Neural cell (in vitro differentiated cells): ENCODE data around the gene KIF23. TPM values are rescaled to one million over a fixed set of nuclear protein-coding genes. Genes with fewer than 3 reads are reported as not detected.

Source experiments
- H2AFZ ChIP-seq: fragments of 200-600, 300-800 bp; sonication (generic), shearing (Covaris generic); 2 replicates; pipeline ENCODE4 v1.6.0; 2014; ENCODE audit warnings: low read depth, mild to moderate bottlenecking, antibody characterized with exemption, low read length, moderate library complexity
- H3F3A ChIP-seq: fragments of 200-600 bp; shearing (Covaris generic); 2 replicates; pipeline ENCODE4 v1.6.1; 2016; ENCODE audit warnings: mild to moderate bottlenecking, moderate library complexity, mixed read lengths, antibody characterized with exemption, low read length; ENCODE audit not compliant: insufficient read depth, poor library complexity, severe bottlenecking
- H3K27ac ChIP-seq: fragments of 200-600, 300-800 bp; sonication (generic), shearing (Covaris generic); 2 replicates; pipeline ENCODE4 v1.5.1; 2014; ENCODE audit warnings: mild to moderate bottlenecking, low read length, moderate library complexity
- H3K27me3 ChIP-seq: fragments of 300-800, 200-600 bp; sonication (generic), shearing (Covaris generic); 2 replicates; pipeline ENCODE4 v1.6.0; 2014; ENCODE audit warnings: mild to moderate bottlenecking, low read depth, low read length, moderate library complexity; ENCODE audit not compliant: insufficient read depth
- H3K36me3 ChIP-seq: fragments of 300-800, 200-600 bp; sonication (generic), shearing (Covaris generic); 2 replicates; pipeline ENCODE4 v1.5.1; 2014; ENCODE audit warnings: mild to moderate bottlenecking, antibody characterized with exemption, low read length, moderate library complexity; ENCODE audit not compliant: insufficient read depth
- H3K4me2 ChIP-seq: fragments of 300-800, 200-600 bp; sonication (generic), shearing (Covaris generic); 2 replicates; pipeline ENCODE4 v1.6.0; 2014; ENCODE audit warnings: mild to moderate bottlenecking, low read length
- H3K4me3 ChIP-seq: fragments of 300-800, 200-600 bp; sonication (generic), shearing (Covaris generic); 2 replicates; pipeline ENCODE4 v1.5.1; 2014; ENCODE audit warnings: mild to moderate bottlenecking, low read length, moderate library complexity
- H3K79me2 ChIP-seq: fragments of 200-600 bp; shearing (Covaris generic); replicated peaks from 2 replicates; pipeline ENCODE4 v1.6.0; 2014; ENCODE audit warnings: mild to moderate bottlenecking, low read length, moderate library complexity; ENCODE audit not compliant: insufficient read depth
- H3K9ac ChIP-seq: fragments of 300-800, 200-600 bp; sonication (generic), shearing (Covaris generic); 2 replicates; pipeline ENCODE4 v1.6.1; 2016; ENCODE audit warnings: mild to moderate bottlenecking, low read length, mixed read lengths
- H3K9me2 ChIP-seq: fragments of 200-600 bp; shearing (Covaris generic); 2 replicates; pipeline ENCODE4 v1.6.1; 2016; ENCODE audit warnings: mild to moderate bottlenecking, low read length, mixed read lengths; ENCODE audit not compliant: insufficient read depth
- H3K9me3 ChIP-seq: fragments of 200-600, 300-800 bp; sonication (generic), shearing (Covaris generic); 2 replicates; pipeline ENCODE4 v1.6.1; 2016; ENCODE audit warnings: mild to moderate bottlenecking, mixed run types, low read length, moderate library complexity, mixed read lengths
- H4K20me1 ChIP-seq: fragments of 200-600 bp; shearing (Covaris generic); 2 replicates; pipeline ENCODE4 v1.6.1; 2016; ENCODE audit warnings: mild to moderate bottlenecking, mixed run types; ENCODE audit not compliant: insufficient read depth
- EP300 ChIP-seq: fragments of 450-650 bp; conservative IDR thresholded peaks from 2 replicates; pipeline ENCODE4 v1.6.1; 2014; ENCODE audit warnings: antibody characterized with exemption, mild to moderate bottlenecking, moderate library complexity; ENCODE audit not compliant: poor library complexity, severe bottlenecking
- EZH2 ChIP-seq: fragments of 200-600, 300-800 bp; shearing (Covaris generic), sonication (generic); IDR thresholded peaks from 2 replicates; pipeline ENCODE4 v1.6.1; 2014; ENCODE audit warnings: antibody characterized with exemption, low read length, borderline replicate concordance, mild to moderate bottlenecking; ENCODE audit not compliant: insufficient read depth, poor library complexity, severe bottlenecking
- MXI1 ChIP-seq: fragments of 450-650 bp; conservative IDR thresholded peaks from 2 replicates; pipeline ENCODE4 v1.6.1; 2014; ENCODE audit warnings: antibody characterized with exemption, mild to moderate bottlenecking; ENCODE audit not compliant: poor library complexity, severe bottlenecking
- POLR2AphosphoS5 ChIP-seq: IDR thresholded peaks from 2 replicates; pipeline ENCODE4 v1.6.1; 2012
- RAD21 ChIP-seq: fragments of 450-650 bp; conservative IDR thresholded peaks from 2 replicates; pipeline ENCODE4 v1.6.1; 2014; ENCODE audit warnings: antibody characterized with exemption, mild to moderate bottlenecking, moderate library complexity
- SMC3 ChIP-seq: fragments of 450-650 bp; conservative IDR thresholded peaks from 2 replicates; pipeline ENCODE4 v1.6.1; 2014; ENCODE audit warnings: antibody characterized with exemption, mild to moderate bottlenecking, moderate library complexity; ENCODE audit not compliant: poor library complexity
- TAF1 ChIP-seq: IDR thresholded peaks from 2 replicates; pipeline ENCODE4 v1.6.1; 2012; ENCODE audit warnings: low read depth
- polyA plus RNA-seq: library from polyadenylated mRNA; depleted of rRNA; stranded (reverse); fragments of >200 nt; gene quantifications from 2 replicates; pipeline ENCODE4 v1.2.3, GENCODE V29; 2014
- TF ChIP-seq, protein P1 (sequence below): IDR thresholded peaks from 2 replicates; pipeline ENCODE4 v1.6.1; 2012; ENCODE audit warnings: borderline replicate concordance
- TF ChIP-seq, protein P2 (sequence below): fragments of 450-650 bp; IDR thresholded peaks from 2 replicates; pipeline ENCODE4 v1.5.1; 2014; ENCODE audit warnings: antibody characterized with exemption, mild to moderate bottlenecking, moderate library complexity; ENCODE audit not compliant: poor library complexity, severe bottlenecking

The KIF23 gene
- polyA plus RNA-seq, 1 donor from 2014 or later = 1.7 TPM

DNA sequence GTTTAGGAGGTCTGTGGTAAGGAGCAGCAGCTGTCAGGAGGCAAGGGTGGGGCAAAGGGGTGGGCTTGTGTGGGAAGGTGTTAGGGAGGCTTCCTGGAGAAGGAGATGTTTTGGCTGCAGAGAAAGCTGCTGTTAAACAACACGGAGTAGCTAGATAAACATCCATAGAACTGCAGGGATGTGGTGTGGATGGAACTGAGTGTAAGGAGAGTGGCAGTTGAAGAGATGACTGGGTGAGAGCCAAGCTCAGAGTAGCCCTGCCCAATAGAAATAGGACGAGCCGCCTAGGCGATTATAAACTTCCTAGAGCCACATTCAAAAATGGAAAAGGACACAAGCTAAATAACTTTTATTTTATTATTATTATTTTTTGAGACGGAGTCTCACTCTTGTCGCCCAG lies 58.4 kb downstream of the KIF23 start:
- no peak overlapping the region for H2AFZ ChIP-seq
- H3K4me3 ChIP-seq = no peak overlapping the region
- no peak overlapping the region for H3K9ac ChIP-seq
- no peaks in the 10 kb centered on the region for H3K27me3 ChIP-seq
- no peaks in the 10 kb centered on the region for H3K36me3 ChIP-seq
- TF ChIP-seq EZH2 (no peak), EP300 (no peak), SMC3 (no peak), RAD21 (no peak), MXI1 (no peak), POLR2AphosphoS5 (no peak), TAF1 (no peak)
- TF ChIP-seq, protein P1, sequence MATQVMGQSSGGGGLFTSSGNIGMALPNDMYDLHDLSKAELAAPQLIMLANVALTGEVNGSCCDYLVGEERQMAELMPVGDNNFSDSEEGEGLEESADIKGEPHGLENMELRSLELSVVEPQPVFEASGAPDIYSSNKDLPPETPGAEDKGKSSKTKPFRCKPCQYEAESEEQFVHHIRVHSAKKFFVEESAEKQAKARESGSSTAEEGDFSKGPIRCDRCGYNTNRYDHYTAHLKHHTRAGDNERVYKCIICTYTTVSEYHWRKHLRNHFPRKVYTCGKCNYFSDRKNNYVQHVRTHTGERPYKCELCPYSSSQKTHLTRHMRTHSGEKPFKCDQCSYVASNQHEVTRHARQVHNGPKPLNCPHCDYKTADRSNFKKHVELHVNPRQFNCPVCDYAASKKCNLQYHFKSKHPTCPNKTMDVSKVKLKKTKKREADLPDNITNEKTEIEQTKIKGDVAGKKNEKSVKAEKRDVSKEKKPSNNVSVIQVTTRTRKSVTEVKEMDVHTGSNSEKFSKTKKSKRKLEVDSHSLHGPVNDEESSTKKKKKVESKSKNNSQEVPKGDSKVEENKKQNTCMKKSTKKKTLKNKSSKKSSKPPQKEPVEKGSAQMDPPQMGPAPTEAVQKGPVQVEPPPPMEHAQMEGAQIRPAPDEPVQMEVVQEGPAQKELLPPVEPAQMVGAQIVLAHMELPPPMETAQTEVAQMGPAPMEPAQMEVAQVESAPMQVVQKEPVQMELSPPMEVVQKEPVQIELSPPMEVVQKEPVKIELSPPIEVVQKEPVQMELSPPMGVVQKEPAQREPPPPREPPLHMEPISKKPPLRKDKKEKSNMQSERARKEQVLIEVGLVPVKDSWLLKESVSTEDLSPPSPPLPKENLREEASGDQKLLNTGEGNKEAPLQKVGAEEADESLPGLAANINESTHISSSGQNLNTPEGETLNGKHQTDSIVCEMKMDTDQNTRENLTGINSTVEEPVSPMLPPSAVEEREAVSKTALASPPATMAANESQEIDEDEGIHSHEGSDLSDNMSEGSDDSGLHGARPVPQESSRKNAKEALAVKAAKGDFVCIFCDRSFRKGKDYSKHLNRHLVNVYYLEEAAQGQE = no peak
- TF ChIP-seq, protein P2, sequence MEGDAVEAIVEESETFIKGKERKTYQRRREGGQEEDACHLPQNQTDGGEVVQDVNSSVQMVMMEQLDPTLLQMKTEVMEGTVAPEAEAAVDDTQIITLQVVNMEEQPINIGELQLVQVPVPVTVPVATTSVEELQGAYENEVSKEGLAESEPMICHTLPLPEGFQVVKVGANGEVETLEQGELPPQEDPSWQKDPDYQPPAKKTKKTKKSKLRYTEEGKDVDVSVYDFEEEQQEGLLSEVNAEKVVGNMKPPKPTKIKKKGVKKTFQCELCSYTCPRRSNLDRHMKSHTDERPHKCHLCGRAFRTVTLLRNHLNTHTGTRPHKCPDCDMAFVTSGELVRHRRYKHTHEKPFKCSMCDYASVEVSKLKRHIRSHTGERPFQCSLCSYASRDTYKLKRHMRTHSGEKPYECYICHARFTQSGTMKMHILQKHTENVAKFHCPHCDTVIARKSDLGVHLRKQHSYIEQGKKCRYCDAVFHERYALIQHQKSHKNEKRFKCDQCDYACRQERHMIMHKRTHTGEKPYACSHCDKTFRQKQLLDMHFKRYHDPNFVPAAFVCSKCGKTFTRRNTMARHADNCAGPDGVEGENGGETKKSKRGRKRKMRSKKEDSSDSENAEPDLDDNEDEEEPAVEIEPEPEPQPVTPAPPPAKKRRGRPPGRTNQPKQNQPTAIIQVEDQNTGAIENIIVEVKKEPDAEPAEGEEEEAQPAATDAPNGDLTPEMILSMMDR = no peak
- no peaks in the 10 kb centered on the region for H3K9me3 ChIP-seq
- H3F3A ChIP-seq = no peaks in the 10 kb centered on the region
- H3K9me2 ChIP-seq = no peaks in the 10 kb centered on the region
- H3K79me2 ChIP-seq = no peaks in the 10 kb centered on the region
- no peak overlapping the region for H3K27ac ChIP-seq
- no peaks in the 10 kb centered on the region for H4K20me1 ChIP-seq
- no peak overlapping the region for H3K4me2 ChIP-seq

DNA sequence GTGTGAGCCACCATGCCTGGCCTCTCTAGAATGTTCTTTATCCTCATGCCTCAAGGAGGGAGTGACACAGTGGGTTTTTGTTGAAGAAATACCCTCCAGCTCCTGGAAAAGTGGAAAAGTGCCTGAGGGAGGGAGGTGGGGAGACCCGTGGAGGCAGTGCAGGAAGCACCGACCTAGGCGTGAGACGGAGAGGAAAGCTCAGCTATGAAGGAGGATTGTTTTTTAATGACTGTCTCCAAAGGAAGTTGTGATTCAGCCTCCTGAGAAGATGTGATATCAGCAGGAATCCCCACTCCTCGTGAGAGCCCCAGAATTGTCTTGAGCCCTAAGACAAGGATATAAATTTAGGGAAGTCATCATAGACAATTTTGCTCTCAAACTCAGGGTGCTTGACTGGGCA lies 60.1 kb downstream of the KIF23 start:
- H3K36me3 ChIP-seq = no peaks in the 10 kb centered on the region
- TF ChIP-seq EZH2 (no peak), RAD21 (no peak), POLR2AphosphoS5 (no peak), TAF1 (no peak), SMC3 (no peak), EP300 (no peak), MXI1 (no peak)
- TF ChIP-seq, protein P2 = no peak
- TF ChIP-seq, protein P1 = no peak
- no peaks in the 10 kb centered on the region for H3K9me2 ChIP-seq
- no peaks in the 10 kb centered on the region for H3K27me3 ChIP-seq
- H3F3A ChIP-seq = no peaks in the 10 kb centered on the region
- H3K27ac ChIP-seq = no peak overlapping the region
- H4K20me1 ChIP-seq = no peaks in the 10 kb centered on the region
- no peaks in the 10 kb centered on the region for H3K9me3 ChIP-seq
- no peaks in the 10 kb centered on the region for H3K79me2 ChIP-seq
- H2AFZ ChIP-seq = no peak overlapping the region
- no peak overlapping the region for H3K9ac ChIP-seq
- H3K4me2 ChIP-seq = no peak overlapping the region
- no peak overlapping the region for H3K4me3 ChIP-seq
